Right ventricle myocardium inferior (tissue), 1 donor: ENCODE results near the gene DIS3L2. TPM values are rescaled to one million over a fixed set of nuclear protein-coding genes. Genes with fewer than 3 reads are reported as not detected.
"Not testable (repeated sequence)": the region's sequence is repeated elsewhere in the genome, so short reads cannot be mapped to it uniquely, and the experiment has no call there.

ENCODE experiments used
- ATAC-seq: fragments of 200-7000 bp; cut with Tn5 transposase; one replicate; pipeline ENCODE4 v1.9.1; 2020; ENCODE audit warnings: mild to moderate bottlenecking, moderate library complexity
- DNase-seq: peaks from one replicate; pipeline ENCODE4 v3.0.0; 2021; ENCODE audit errors: missing footprints
- intact Hi-C: fragments of 100-400 bp; cut with DNase I; formaldehyde crosslinking; loops from one replicate; pipeline ENCODE4 v1.11.0; 2022
- total RNA-seq: library from RNA; stranded (reverse); fragmentation: NEBNext Ultra II Directional; extraction: Animal tissue kit (Norgen Biotek cat#: 25700); gene quantifications from one replicate; pipeline ENCODE4 v1.2.1, GENCODE V29; 2021
- donor health status: DM: no; HTN: yes; CAD: no; lungs with severe emphysema.

The DIS3L2 gene
- total RNA-seq, 1 donor from 2014 or later = 16.9 TPM

DNA sequence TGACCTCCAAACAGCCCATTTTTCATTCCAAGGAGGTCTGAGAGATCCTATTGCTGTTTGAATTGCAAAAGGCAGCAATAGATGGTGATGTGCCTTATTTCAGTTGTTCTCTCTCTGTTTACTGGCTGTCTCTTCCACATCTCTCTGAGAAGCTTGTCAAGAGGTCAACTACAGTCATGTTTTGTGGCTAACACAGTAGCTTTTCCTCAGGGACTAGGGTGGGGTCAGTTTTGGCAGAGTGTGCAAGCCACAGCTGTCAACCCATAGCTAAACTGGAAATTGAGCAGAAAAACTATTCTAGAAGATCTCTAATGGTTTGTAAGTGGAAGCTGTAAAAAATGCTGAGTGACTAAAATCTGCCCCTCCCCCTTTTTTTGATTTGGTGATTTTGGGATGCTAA is 67.1 kb downstream of the DIS3L2 start:
- DNase-seq (peak; percentile 70), ATAC-seq (peak; percentile 98)
- intact Hi-C loops = no loop called here

GRCh38 chr2:232029346-232029745 is 67.8 kb downstream of the DIS3L2 start:
- no peak for ATAC-seq
- DNase-seq = no peak
- intact Hi-C loops = no loop called here

DNA sequence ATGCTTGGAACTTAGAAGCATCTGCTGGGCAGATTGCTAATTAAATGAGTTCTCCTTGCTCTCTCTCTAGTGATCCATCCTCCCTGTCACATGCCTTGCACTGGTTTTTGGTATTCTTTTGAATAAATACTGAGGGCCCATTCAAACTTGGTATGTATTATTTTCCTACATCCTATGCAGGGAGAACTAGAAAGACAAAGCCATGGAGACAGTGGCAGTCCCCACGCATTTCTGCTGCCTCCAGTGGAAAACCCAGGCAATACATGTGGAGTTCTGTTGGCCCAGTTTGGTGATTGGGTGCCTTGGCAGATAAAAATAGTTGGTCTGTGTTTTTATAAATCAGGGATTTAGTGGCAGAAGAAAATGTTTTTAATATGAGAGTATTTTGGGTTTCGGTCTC is 68.7 kb downstream of the DIS3L2 start:
- intact Hi-C loops = no loop called here
- ATAC-seq = no peak

GRCh38 chr2:232035292-232035691 is 73.8 kb downstream of the DIS3L2 start:
- DNase-seq, ATAC-seq, intact Hi-C loops: not testable (repeated sequence)

More for the DNA sequence above, 68.7 kb downstream of the DIS3L2 start:
- no peak for DNase-seq

DNA sequence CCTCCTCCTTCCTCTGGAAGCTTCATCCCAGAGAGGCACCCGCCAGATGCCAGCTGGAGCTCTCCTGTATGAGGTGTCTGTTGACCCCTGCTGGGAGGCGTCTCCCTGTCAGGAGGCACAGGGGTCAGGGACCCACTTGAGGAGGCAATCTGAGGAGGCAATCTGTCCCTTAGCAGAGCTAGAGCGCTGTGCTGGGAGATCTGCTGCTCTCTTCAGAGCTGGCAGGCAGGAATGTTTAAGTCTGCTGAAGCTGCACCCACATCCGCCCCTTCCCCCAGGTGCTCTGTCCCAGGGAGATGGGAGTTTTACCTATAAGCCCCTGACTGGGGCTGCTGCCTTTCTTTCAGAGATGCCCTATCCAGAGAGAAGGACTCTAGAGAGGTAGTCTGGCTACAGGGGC is 75.4 kb downstream of the DIS3L2 start:
- ATAC-seq, intact Hi-C loops, DNase-seq: not testable (repeated sequence)

DNA sequence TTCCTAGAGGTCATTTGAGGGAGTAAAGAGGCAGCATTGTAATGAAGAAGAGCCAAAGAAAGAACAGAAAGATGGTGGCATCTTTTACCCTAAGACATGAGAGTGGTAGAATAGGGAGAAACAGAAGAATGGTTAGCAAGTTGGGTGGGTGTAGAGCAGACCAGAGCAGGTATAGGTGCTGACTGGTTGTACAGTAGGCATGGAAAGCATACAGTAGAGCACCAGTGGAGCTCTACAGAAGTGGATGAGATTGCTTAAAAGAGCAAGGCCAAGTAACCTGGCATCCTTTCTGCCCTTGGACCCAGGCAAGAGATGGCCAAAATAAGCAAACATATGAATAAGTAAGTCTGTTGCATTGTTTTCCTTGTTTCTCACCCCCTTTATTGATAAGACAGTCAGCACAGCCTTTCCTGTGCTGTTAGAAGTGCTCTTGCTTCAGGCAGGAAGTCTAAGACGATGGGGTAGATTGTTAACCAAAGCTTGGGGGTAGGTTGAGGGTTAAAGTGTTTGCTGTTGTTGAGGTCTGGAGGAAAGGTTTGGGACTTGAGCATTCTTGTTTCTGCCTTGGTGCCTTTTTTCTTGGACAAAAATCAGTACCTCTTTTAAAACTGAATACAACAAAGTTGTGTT is 76.9 kb downstream of the DIS3L2 start:
- ATAC-seq (no peak), DNase-seq (no peak)
- intact Hi-C loops = no loop called here

DNA sequence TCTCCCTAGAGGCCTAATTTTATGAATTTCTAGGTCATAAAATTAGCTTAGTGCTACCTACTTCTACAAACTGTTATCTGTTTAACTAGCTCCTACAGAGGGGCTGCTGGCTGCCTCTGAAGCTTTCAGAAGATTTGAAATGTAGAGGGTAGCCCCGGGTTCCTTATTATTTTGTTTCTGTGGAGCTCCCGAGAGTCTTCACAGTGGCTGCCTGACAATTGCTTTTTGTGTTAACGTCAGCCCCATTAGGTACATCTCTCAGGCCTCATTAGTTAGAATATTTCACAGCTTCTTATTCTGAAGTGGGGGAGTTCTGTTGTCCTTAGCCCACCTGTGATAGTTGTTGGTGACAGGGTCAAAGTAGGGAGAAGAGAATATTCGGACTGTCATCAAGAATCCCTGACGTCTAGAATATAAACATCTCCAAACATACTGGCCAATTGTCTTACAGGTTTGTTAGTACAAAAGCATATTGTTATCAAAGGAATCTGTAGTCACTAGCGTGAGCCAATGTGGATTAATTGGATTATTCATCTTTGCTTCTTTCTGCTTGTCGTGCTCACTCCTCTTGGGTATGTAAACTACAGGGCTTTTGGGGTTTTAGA is 77.5 kb downstream of the DIS3L2 start:
- no peak for DNase-seq
- intact Hi-C loops = no loop called here
- ATAC-seq = no peak

- intact Hi-C loops = no loop called here
- no peak for ATAC-seq
- no peak for DNase-seq
Measured at GRCh38 chr2:232042911-232043574, 81.5 kb downstream of the DIS3L2 start.

DNA sequence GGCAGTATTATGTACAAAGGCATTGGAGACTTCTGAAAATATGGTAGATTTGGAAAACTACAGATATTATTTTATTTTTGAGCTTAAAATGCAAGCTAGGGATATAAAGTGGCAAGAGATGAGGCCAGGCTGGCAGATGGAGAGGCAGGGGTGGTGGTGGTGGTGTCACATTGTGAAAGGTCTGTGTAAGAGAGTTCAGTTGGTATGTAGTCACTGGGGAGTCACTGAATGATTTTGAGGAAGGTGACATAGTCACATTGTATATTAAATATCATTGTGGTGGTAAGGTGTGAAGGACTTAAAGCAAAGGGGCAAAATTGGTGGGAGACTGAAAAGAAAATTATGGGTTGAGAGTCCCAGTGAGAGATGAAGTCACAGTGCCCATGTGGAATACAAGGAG is 82.5 kb downstream of the DIS3L2 start:
- DNase-seq (no peak), ATAC-seq (no peak)
- intact Hi-C loops = no loop called here

DNA sequence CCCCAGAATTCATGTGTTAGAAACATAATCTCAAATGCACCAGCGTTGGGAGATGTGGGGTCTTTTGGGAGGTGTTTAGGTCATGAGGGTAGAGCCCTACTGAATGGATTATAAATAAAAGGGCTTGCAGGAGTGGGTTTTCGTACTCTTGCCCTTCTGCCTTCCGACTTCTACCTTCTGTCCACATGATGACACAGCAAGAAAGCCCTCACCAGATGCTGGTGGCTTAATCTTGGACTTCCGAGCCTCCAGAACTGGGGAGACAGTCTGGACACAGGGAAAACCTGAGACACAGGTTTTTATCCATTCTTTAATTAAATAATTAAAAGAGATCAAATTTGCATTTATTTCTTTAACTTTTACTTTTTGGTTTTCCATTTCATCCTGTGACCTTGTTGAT is 87.8 kb downstream of the DIS3L2 start:
- intact Hi-C loops = no loop called here
- no peak for ATAC-seq
- no peak for DNase-seq

DNA sequence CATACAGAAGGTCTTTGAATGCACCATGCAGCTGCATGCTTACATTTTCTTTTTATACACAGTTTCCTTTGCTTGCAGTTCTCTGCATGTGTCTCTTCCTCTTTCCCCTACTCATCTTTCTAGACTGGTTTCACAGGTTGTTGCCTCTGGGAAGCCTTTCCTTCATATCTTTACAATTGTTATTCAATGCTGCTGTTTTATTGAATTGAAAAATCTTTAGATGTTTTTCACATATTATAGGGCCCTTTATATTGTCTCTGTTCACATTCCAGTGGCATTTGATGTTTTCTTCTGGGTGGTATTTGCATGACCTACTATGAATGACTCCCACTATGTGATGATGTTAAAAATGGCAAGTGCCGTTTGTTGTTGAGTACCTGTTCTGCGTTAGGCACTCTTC is 91.1 kb downstream of the DIS3L2 start:
- ATAC-seq (no peak), DNase-seq (no peak)
- intact Hi-C loops = no loop called here

- DNase-seq = no peak
- no peak for ATAC-seq
- intact Hi-C loops = no loop called here
Measured at GRCh38 chr2:232053777-232054176, 92.3 kb downstream of the DIS3L2 start.

GRCh38 chr2:232058063-232058877 is 96.8 kb downstream of the DIS3L2 start:
- DNase-seq (no peak), ATAC-seq (no peak)
- intact Hi-C loops = no loop called here

DNA sequence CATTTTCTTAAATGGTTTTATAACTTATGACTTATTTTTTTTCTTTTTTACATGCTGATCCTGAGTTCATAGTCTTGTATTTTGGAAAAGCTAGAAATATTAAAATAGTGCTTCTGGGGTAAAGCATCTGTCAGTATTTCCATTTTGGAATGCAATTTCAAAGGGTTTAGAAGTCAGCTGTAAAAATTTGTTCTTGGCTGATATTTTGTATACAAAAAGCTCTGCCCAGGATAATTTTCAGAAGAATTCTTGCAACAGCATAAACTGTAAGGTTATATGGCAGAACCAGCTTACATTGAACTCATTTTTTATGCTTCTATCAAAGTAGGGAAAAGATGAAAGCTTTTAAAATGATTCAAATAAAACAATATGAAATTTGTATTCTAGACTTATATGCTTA is 97.4 kb downstream of the DIS3L2 start:
- ATAC-seq (no peak), DNase-seq (no peak)
- intact Hi-C loops = no loop called here

- DNase-seq (no peak), ATAC-seq (no peak)
- intact Hi-C loops = no loop called here
Measured at GRCh38 chr2:232061265-232061664, 99.8 kb downstream of the DIS3L2 start.

GRCh38 chr2:232073026-232073425 is 111.5 kb downstream of the DIS3L2 start:
- ATAC-seq (no peak), DNase-seq (no peak)
- intact Hi-C loops = no loop called here

DNA sequence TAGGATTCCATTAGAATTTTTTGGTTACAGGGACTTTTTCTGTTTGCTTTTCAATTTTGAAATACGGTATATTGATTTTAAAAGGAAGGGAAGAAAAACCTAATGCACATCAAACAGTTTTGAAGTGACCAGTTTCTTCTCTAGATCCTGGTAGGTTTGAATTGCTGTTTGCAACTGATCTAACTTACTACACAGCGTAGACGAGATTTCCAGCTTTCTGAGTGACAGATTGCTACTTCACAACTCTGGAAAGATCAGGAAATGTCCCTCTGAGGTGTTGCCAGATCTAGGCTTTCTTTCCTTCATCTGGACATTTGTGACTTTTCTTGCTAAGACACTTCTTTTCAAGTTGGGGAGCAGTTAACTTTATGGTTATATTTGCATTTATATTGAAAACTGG is 112.2 kb downstream of the DIS3L2 start:
- intact Hi-C loops = no loop called here
- DNase-seq = no peak
- ATAC-seq = no peak

GRCh38 chr2:232075080-232075479 is 113.6 kb downstream of the DIS3L2 start:
- ATAC-seq (peak; percentile 81), DNase-seq (no peak)
- intact Hi-C loops = no loop called here

DNA sequence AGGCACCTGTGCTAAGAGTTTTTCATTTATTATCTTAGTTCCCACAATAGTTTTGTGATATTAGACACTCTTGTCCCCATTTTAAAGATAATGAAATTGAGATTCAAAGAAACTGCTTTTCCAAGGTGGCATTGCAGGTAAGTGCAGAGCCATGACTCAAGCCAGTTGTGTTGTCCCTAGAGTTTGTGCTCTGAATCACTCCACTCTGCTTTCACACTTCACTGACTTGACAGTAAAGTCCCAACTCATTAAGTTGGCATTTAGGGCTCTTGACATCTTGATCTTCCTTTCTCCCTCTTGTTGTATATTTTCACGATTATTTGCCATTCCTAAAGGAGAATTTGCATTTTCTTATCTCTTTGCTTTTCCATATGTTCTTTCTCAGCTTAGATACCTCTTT is 114.3 kb downstream of the DIS3L2 start:
- DNase-seq (no peak), ATAC-seq (no peak)
- intact Hi-C loops = no loop called here

DNA sequence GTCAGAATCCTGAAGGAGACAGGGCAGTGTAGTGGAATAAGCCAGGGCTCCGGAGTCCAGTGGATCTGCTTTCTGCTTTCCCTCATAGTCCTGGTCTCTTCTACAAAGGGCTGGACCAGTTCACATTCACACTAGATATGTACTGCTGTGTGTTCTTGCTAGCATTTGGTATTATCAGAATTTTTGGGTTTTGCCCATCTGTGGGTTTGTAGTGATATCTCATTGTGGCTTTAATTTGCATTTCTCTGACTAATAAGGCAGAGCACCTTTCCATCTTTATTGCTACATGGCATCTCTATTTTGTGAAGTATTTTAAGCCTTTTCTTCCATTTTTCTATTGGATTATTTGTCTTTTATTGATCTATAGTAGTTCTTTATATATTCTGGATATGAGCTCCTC is 114.8 kb downstream of the DIS3L2 start:
- ATAC-seq (no peak), DNase-seq (no peak)
- intact Hi-C loops = no loop called here
